Endodermal cell (in vitro differentiated cells): ENCODE measurements around the gene APOC4. TPM values are rescaled to one million over a fixed set of nuclear protein-coding genes. Genes with fewer than 3 reads are reported as not detected.
"Not testable (repeated sequence)": the region's sequence is repeated elsewhere in the genome, so short reads cannot be mapped to it uniquely, and the experiment has no call there.

Experiments
- DNase-seq: peaks from one replicate; pipeline ENCODE4 v3.0.0-alpha.2; 2017
- H3K27ac ChIP-seq: 2 replicates; pipeline ENCODE4 v1.5.1; 2013; ENCODE audit warnings: mild to moderate bottlenecking, low read depth, low read length, moderate library complexity
- H3K27me3 ChIP-seq: 2 replicates; pipeline ENCODE4 v1.6.1; 2013; ENCODE audit warnings: mild to moderate bottlenecking, low read length, moderate library complexity; ENCODE audit not compliant: insufficient read depth, control insufficient read depth, poor library complexity, severe bottlenecking
- H3K36me3 ChIP-seq: 2 replicates; pipeline ENCODE4 v1.7.0; 2013; ENCODE audit warnings: mild to moderate bottlenecking, low read length, moderate library complexity; ENCODE audit not compliant: control insufficient read depth, insufficient read depth
- H3K4me1 ChIP-seq: one replicate; pipeline ENCODE4 v1.7.0; 2013; ENCODE audit warnings: low read length; ENCODE audit not compliant: control insufficient read depth, insufficient read depth
- H3K4me3 ChIP-seq: 2 replicates; pipeline ENCODE4 v1.5.1; 2013; ENCODE audit warnings: mild to moderate bottlenecking, low read length, moderate library complexity
- H3K9ac ChIP-seq: 2 replicates; pipeline ENCODE4 v1.6.1; 2013; ENCODE audit warnings: mild to moderate bottlenecking, low read length, moderate library complexity; ENCODE audit not compliant: poor library complexity, severe bottlenecking; ENCODE audit errors: extremely low read depth
- H3K9me3 ChIP-seq: 2 replicates; pipeline ENCODE4 v1.6.1; 2013; ENCODE audit warnings: mild to moderate bottlenecking, low read length, moderate library complexity; ENCODE audit not compliant: control insufficient read depth
- H3K27ac Mint-ChIP-seq: 2 replicates; pipeline ENCODE4 v1.8.0; 2020; ENCODE audit warnings: mixed read lengths
- H3K27me3 Mint-ChIP-seq: 2 replicates; pipeline ENCODE4 v1.8.0; 2021; ENCODE audit warnings: mild to moderate bottlenecking, mixed read lengths; ENCODE audit not compliant: insufficient read depth
- H3K36me3 Mint-ChIP-seq: 2 replicates; pipeline ENCODE4 v1.8.0; 2020; ENCODE audit warnings: low read depth, mixed read lengths
- H3K4me1 Mint-ChIP-seq: 2 replicates; pipeline ENCODE4 v1.8.0; 2020; ENCODE audit warnings: mixed read lengths
- H3K4me3 Mint-ChIP-seq: 2 replicates; pipeline ENCODE4 v1.8.0; 2020; ENCODE audit warnings: mild to moderate bottlenecking, moderate library complexity, mixed read lengths
- H3K9me3 Mint-ChIP-seq: 2 replicates; pipeline ENCODE4 v1.8.0; 2020; ENCODE audit warnings: mild to moderate bottlenecking, mixed read lengths
- WGBS, 2 experiments: methylation state at CpG; one replicate each; pipeline versions ENCODE4 v1.1.5 to v1.1.7; 2013; ENCODE audit warnings: missing lambda C conversion rate in 2 of 2, mixed read lengths in 1 of 2; ENCODE audit not compliant: insufficient coverage in 1 of 2, insufficient read length in 1 of 2; 5-methylcytosine and 5-hydroxymethylcytosine counted together
- total RNA-seq, 2 donors: library from RNA; stranded (reverse); fragmentation: NEBNext Ultra II Directional in 1 of 2; extraction: Animal tissue kit (Norgen Biotek cat#: 25700) in 1 of 2; gene quantifications; 2 replicates in 1 of 2; 3 replicates in 1 of 2; pipeline ENCODE4 v1.2.1, GENCODE V29; 2021
- TF ChIP-seq, protein P1 (sequence below): fragments of 200-600 bp; sonication (generic); conservative IDR thresholded peaks from 2 replicates; pipeline ENCODE4 v1.5.0; 2021; ENCODE audit warnings: antibody characterized with exemption, mild to moderate bottlenecking

APOC4 gene
- total RNA-seq, 2 donors from 2014 or later: not detected

DNA sequence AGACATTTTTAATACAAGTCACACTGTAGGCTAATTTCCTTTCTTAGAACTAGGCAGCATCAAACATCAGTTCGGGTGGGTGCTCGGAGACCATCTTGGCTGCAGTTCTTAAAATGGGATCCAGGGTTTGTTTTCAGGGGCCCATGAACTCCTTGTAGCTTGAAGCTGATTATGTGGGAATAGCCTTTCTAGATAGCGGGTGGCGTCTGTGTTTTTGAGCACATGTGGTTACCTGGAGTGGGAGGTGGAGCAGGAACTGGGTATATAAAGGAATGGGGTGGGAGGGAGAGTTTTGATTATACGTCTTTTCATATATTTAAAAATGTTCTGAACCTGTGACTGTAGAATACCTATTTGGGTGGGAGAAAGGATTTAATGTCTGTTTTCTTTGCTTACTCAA, 26.1 kb downstream of the APOC4 start:
- Mint-ChIP-seq H3K36me3 (peaks cover 39% of the 10 kb centered on the region), H3K9me3 (no peaks in the 10 kb centered on the region), H3K27ac (no peak overlapping the region), H3K4me1 (no peaks in the 10 kb centered on the region), H3K4me3 (no peak overlapping the region), H3K27me3 (no peaks in the 10 kb centered on the region)
- H3K9me3 ChIP-seq: no peaks in the 10 kb centered on the region
- TF ChIP-seq, protein P1, sequence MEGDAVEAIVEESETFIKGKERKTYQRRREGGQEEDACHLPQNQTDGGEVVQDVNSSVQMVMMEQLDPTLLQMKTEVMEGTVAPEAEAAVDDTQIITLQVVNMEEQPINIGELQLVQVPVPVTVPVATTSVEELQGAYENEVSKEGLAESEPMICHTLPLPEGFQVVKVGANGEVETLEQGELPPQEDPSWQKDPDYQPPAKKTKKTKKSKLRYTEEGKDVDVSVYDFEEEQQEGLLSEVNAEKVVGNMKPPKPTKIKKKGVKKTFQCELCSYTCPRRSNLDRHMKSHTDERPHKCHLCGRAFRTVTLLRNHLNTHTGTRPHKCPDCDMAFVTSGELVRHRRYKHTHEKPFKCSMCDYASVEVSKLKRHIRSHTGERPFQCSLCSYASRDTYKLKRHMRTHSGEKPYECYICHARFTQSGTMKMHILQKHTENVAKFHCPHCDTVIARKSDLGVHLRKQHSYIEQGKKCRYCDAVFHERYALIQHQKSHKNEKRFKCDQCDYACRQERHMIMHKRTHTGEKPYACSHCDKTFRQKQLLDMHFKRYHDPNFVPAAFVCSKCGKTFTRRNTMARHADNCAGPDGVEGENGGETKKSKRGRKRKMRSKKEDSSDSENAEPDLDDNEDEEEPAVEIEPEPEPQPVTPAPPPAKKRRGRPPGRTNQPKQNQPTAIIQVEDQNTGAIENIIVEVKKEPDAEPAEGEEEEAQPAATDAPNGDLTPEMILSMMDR: no peak
- 95% methylated on average over 4 to 5 of the region's 5 CpGs for WGBS, 2 experiments
- H3K27me3 ChIP-seq: no peaks in the 10 kb centered on the region
- no peak for DNase-seq
- no peak overlapping the region for H3K27ac ChIP-seq
- no peaks in the 10 kb centered on the region for H3K4me1 ChIP-seq
- H3K9ac ChIP-seq: no peak overlapping the region
- H3K36me3 ChIP-seq: peaks cover 35% of the 10 kb centered on the region
- H3K4me3 ChIP-seq: no peak overlapping the region

DNA sequence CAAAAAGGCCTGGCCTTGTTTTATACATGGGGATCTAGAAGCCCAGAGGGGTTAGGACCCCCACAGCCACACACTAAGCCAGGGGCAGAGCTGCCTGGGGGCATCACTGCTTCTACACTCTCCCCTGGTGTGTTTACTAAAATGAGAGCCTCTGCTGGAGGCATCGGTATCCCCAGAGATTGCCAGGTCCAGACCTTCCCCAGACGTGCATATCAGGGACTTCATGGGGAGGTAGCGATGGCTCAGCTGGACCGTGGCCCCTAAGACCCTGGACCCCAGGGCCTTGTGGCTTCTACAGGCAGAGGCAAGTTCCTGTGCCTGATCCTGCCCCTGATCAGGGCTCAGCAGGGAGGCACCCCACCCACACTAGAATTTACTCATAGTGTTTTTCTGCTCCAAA, 26.6 kb downstream of the APOC4 start:
- Mint-ChIP-seq H3K9me3 (no peaks in the 10 kb centered on the region), H3K36me3 (peaks cover 43% of the 10 kb centered on the region), H3K27me3 (no peaks in the 10 kb centered on the region), H3K4me3 (no peak overlapping the region), H3K4me1 (no peaks in the 10 kb centered on the region), H3K27ac (no peak overlapping the region)
- H3K27me3 ChIP-seq: no peaks in the 10 kb centered on the region
- WGBS, 2 experiments: 95 to 100% methylated on average over 2 to 4 of the region's 4 CpGs
- no peaks in the 10 kb centered on the region for H3K9me3 ChIP-seq
- no peak overlapping the region for H3K27ac ChIP-seq
- H3K4me1 ChIP-seq: no peaks in the 10 kb centered on the region
- no peak overlapping the region for H3K9ac ChIP-seq
- DNase-seq: no peak
- H3K4me3 ChIP-seq: no peak overlapping the region
- H3K36me3 ChIP-seq: peaks cover 35% of the 10 kb centered on the region
- TF ChIP-seq, protein P1: no peak

DNA sequence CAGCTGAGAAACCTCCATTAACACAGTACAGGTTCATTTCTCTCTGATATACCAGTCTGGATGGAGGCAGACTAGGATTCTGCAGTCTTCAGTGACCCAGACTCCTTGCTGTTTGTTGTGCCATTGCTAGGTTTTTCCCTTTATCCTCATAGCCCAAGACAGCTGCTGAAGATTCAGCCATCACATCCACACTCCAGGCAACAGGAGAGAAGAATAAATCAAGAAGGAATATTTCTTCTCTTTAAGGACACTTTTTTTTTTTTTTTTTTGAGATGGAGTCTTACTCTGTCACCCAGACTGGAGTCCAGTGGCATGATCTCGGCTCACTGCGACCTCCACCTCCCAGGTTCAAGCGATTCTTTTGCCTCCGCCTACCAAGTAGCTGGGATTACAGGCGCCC, 27.4 kb downstream of the APOC4 start:
- TF ChIP-seq, protein P1: no peak
- Histone ChIP-seq H3K9ac (no peak overlapping the region), H3K27me3 (no peaks in the 10 kb centered on the region), H3K9me3 (no peaks in the 10 kb centered on the region), H3K27ac (no peak overlapping the region), H3K4me3 (no peak overlapping the region), H3K36me3 (peaks cover 41% of the 10 kb centered on the region), H3K4me1 (no peaks in the 10 kb centered on the region)
- Mint-ChIP-seq H3K36me3 (peaks cover 45% of the 10 kb centered on the region), H3K4me1 (no peaks in the 10 kb centered on the region), H3K9me3 (no peaks in the 10 kb centered on the region), H3K27ac (no peak overlapping the region), H3K27me3 (no peaks in the 10 kb centered on the region), H3K4me3 (no peak overlapping the region)
- DNase-seq: no peak
- whole genome bisulfite sequencing, 2 experiments: 100% methylated on average over 4 of the region's 5 CpGs; no CpG with 5 or more reads in 1 of the 2 experiments

DNA sequence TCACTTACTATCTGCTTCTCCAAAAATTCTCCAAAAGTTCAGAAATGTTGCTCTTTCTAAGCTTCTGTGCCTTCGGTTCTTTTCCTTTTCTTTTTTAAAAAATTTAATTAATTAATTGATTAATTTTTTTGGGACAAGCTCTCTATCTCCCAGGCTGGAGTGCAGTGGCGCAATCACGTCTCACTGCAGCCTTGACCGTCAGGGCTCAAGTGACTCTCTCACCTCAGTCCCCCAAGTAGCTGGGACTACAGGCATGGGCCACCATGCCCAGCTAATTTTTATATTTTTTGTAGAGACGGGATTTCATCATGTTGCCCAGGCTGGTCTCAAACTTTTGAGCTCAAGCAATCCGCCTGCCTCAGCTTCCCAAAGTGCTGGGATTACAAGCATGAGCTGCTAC, 29.4 kb downstream of the APOC4 start:
- not testable (repeated sequence) for H3K9me3 ChIP-seq, H3K4me1 ChIP-seq, H3K9me3 Mint-ChIP-seq, H3K27ac Mint-ChIP-seq, DNase-seq, H3K27me3 Mint-ChIP-seq, H3K27me3 ChIP-seq, H3K4me1 Mint-ChIP-seq, H3K4me3 ChIP-seq, H3K27ac ChIP-seq, H3K9ac ChIP-seq, H3K4me3 Mint-ChIP-seq
- WGBS, 2 experiments: 82 to 88% methylated on average over 5 to 6 of the region's 6 CpGs
- H3K36me3 ChIP-seq: peaks cover 52% of the 10 kb centered on the region
- H3K36me3 Mint-ChIP-seq: peaks cover 46% of the 10 kb centered on the region
